Endothelial cell of umbilical vein (primary cell): Measurements from ENCODE around the gene RBM26. TPM values are rescaled to one million over a fixed set of nuclear protein-coding genes. Genes with fewer than 3 reads are reported as not detected.

ENCODE experiments used
- BruUV-seq: library from RNA; stranded (reverse); fragments of 400-500 nt; replicated peaks from 2 replicates; lab custom pipeline; 2021; lab: Mats Ljungman, UMichigan
- CTCF ChIA-PET: fragments of 300-600, 350-600 bp; sonication (Branson Sonifier 250); formaldehyde crosslinking; loops from one replicate; lab custom pipeline; 2021; ENCODE audit warnings: antibody characterized with exemption, inconsistent platforms; lab: Charles Lee
- POLR2A ChIA-PET: fragments of 300-600, 350-600 bp; sonication (Branson Sonifier 250); formaldehyde crosslinking; loops from one replicate; lab custom pipeline; 2021; ENCODE audit warnings: antibody characterized with exemption, inconsistent platforms; lab: Charles Lee
- DNase-seq: peaks from one replicate; pipeline ENCODE4 v3.0.0-alpha.2; 2011; ENCODE audit warnings: low read depth, low spot score
- FAIRE-seq: peaks from 2 replicates; lab custom pipeline; 2011; peaks lifted over from hg19 to GRCh38; lab: Jason Lieb, UNC
- H2AFZ ChIP-seq: 2 replicates; pipeline ENCODE4 v1.6.0; 2012; ENCODE audit warnings: low read depth, low read length, control low read depth, inconsistent platforms
- H3K27ac ChIP-seq: 2 replicates; pipeline ENCODE4 v1.5.1; 2011; ENCODE audit warnings: low read depth, mild to moderate bottlenecking, control low read depth, low read length, moderate library complexity; ENCODE audit not compliant: insufficient read depth
- H3K27me3 ChIP-seq, 2 experiments: 2 replicates each; pipeline versions ENCODE4 v1.6.0 to v1.6.1; 2011; ENCODE audit warnings: low read length in 2 of 2, mixed read lengths in 1 of 2; ENCODE audit not compliant: control insufficient read depth in 2 of 2, insufficient read depth in 2 of 2
- H3K36me3 ChIP-seq, 2 experiments: 2 replicates in 1 of 2; 3 replicates in 1 of 2; pipeline ENCODE4 v1.5.1; 2011; ENCODE audit warnings: low read length in 2 of 2, mild to moderate bottlenecking in 1 of 2, moderate library complexity in 1 of 2; ENCODE audit not compliant: control insufficient read depth in 2 of 2, insufficient read depth in 2 of 2; ENCODE audit errors: extremely low read depth in 1 of 2
- H3K4me1 ChIP-seq: 3 replicates; pipeline ENCODE4 v1.5.1; 2011; ENCODE audit warnings: mild to moderate bottlenecking, low read length; ENCODE audit not compliant: control insufficient read depth, insufficient read depth; ENCODE audit errors: extremely low read depth
- H3K4me2 ChIP-seq: 2 replicates; pipeline ENCODE4 v1.6.1; 2011; ENCODE audit warnings: low read length, control low read depth, mixed read lengths; ENCODE audit not compliant: insufficient read depth
- H3K4me3 ChIP-seq, 3 experiments: fragments of 200-600 bp in 1 of 3; sonication (generic), shearing (Covaris generic) in 1 of 3; replicated peaks in 1 of 3; 2 replicates each; pipeline ENCODE4 v1.5.1; 2011 to 2016; ENCODE audit warnings: control low read depth in 3 of 3, low read length in 3 of 3, mild to moderate bottlenecking in 2 of 3, inconsistent platforms in 1 of 3, low read depth in 1 of 3, moderate library complexity in 1 of 3; ENCODE audit not compliant: insufficient read depth in 1 of 3
- H3K79me2 ChIP-seq: 2 replicates; pipeline ENCODE4 v1.6.0; 2012; ENCODE audit warnings: low read length, inconsistent platforms; ENCODE audit not compliant: control insufficient read depth, insufficient read depth
- H3K9ac ChIP-seq: replicated peaks from 2 replicates; pipeline ENCODE3; 2011; ENCODE audit warnings: low read length, control low read depth; ENCODE audit not compliant: insufficient read depth; ENCODE audit errors: extremely low read depth
- H3K9me1 ChIP-seq: replicated peaks from 3 replicates; pipeline ENCODE4 v1.6.0; 2011; ENCODE audit warnings: mild to moderate bottlenecking, low read length; ENCODE audit not compliant: control insufficient read depth, insufficient read depth; ENCODE audit errors: extremely low read depth
- H3K9me3 ChIP-seq: replicated peaks from 2 replicates; pipeline ENCODE4 v1.5.1; 2012; ENCODE audit warnings: low read length, inconsistent platforms; ENCODE audit not compliant: control insufficient read depth, insufficient read depth
- H4K20me1 ChIP-seq: replicated peaks from 2 replicates; pipeline ENCODE3; 2011; ENCODE audit warnings: mild to moderate bottlenecking, low read length; ENCODE audit not compliant: control insufficient read depth, insufficient read depth; ENCODE audit errors: extremely low read depth
- EZH2 ChIP-seq: IDR thresholded peaks from 2 replicates; pipeline ENCODE4 v1.6.1; 2012; ENCODE audit warnings: borderline replicate concordance, low read depth, mild to moderate bottlenecking, moderate library complexity, low read length, inconsistent platforms; ENCODE audit not compliant: severe bottlenecking
- FOS ChIP-seq: IDR thresholded peaks from 2 replicates; pipeline ENCODE4 v1.6.1; 2011; ENCODE audit warnings: mild to moderate bottlenecking, low read length, moderate library complexity, borderline replicate concordance; ENCODE audit not compliant: insufficient read depth
- GATA2 ChIP-seq: IDR thresholded peaks from 2 replicates; pipeline ENCODE4 v1.7.0; 2011; ENCODE audit warnings: low read depth, mild to moderate bottlenecking, moderate library complexity, mixed read lengths, low read length; ENCODE audit not compliant: insufficient read length, insufficient read depth
- JUN ChIP-seq: IDR thresholded peaks from 2 replicates; pipeline ENCODE4 v1.6.1; 2011; ENCODE audit warnings: borderline replicate concordance, low read depth; ENCODE audit not compliant: insufficient read length, insufficient read depth
- MYC ChIP-seq: IDR thresholded peaks from one replicate; pipeline ENCODE4 v1.6.1; 2011; ENCODE audit warnings: mild to moderate bottlenecking, low read depth, low read length
- POLR2A ChIP-seq: IDR thresholded peaks from 2 replicates; pipeline ENCODE4 v1.6.1; 2012; ENCODE audit warnings: low read depth, mild to moderate bottlenecking, control low read depth, low read length
- POLR2AphosphoS5 ChIP-seq: IDR thresholded peaks from 2 replicates; pipeline ENCODE4 v1.6.1; 2012; ENCODE audit warnings: low read depth, mild to moderate bottlenecking, control low read depth, low read length, moderate library complexity; ENCODE audit not compliant: insufficient read depth
- dilution Hi-C: fragments of 300-500 bp; cut with MboI; formaldehyde crosslinking; loops from one replicate; pipeline ENCODE4 v1.15.0; 2019; ENCODE audit warnings: low sequenced_read_pairs; ENCODE audit not compliant: extremely low pct_ligation_motif_present
- intact Hi-C: fragments of 100-400 bp; cut with micrococcal nuclease; formaldehyde crosslinking; loops from one replicate; pipeline ENCODE4 v1.10.0; 2022
- polyA plus RNA-seq, 4 experiments: library from polyadenylated mRNA; depleted of rRNA in 3 of 4; stranded (reverse) in 3 of 4; unstranded in 1 of 4; fragments of >200 nt; gene quantifications; 2 replicates each; pipeline versions ENCODE4 v1.2.1 to v1.2.3, GENCODE V29; 2011 to 2012; ENCODE audit warnings: missing spikeins in 1 of 4
- total RNA-seq: library from RNA; stranded (reverse); gene quantifications from 2 replicates; pipeline ENCODE4 v1.2.3, GENCODE V29; 2021
- TF ChIP-seq, protein P1 (sequence below): IDR thresholded peaks from 2 replicates; pipeline ENCODE4 v1.6.1; 2011; ENCODE audit not compliant: insufficient read depth, insufficient read length
- TF ChIP-seq, protein P2 (sequence below), 2 donors: IDR thresholded peaks; 1 replicate in 1 of 2; 2 replicates in 1 of 2; pipeline ENCODE4 v1.5.1; 2011; ENCODE audit warnings: low read length in 2 of 2, mild to moderate bottlenecking in 2 of 2, moderate library complexity in 2 of 2, control low read depth in 1 of 2, inconsistent platforms in 1 of 2, low read depth in 1 of 2; ENCODE audit not compliant: insufficient read depth in 1 of 2; ENCODE audit errors: extremely low read depth in 1 of 2

Gene RBM26
- total and polyA plus RNA-seq, 2 donors (not counting 3 experiments of a cell fraction or from before 2014, with no cell fraction given), result 14.8 to 54.3 TPM

DNA sequence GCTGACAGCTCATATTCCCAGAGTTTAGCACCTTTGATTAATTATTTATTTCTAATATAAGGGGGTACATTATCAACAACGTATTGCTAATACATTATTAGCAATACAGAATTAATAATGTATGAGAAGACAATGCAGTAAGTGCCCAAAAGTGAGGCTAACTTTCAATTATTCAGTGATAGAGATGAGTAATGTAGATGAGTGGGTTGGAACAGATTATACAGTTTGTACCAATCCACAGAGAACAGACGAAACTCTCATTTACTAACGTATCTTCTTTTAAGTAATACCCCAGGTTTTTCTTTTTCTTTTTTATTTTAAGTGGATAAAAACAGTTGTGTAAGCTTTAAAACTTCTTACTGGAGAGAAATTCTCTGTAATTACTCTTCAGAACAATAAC is 36.7 kb upstream of the RBM26 start:
- Histone ChIP-seq H3K79me2 (no peaks in the 10 kb centered on the region), H3K9me3 (no peaks in the 10 kb centered on the region), H3K4me3 (no peak overlapping the region), H4K20me1 (no peaks in the 10 kb centered on the region), H3K27ac (no peak overlapping the region), H3K36me3 (no peaks in the 10 kb centered on the region), H3K4me1 (no peaks in the 10 kb centered on the region), H3K9me1 (no peaks in the 10 kb centered on the region), H3K9ac (no peak overlapping the region), H3K27me3 (no peaks in the 10 kb centered on the region), H2AFZ (no peak overlapping the region), H3K4me2 (no peak overlapping the region)
- ChIA-PET CTCF (interaction anchor here (1.2 to 4.2 kb wide), 4 partner anchors 17 to 99 kb away, joined by 3 to 26 read pairs (median 4); no protein-coding TSS in a partner anchor), POLR2A (no interaction called here)
- TF ChIP-seq JUN (no peak), EZH2 (no peak)
- dilution Hi-C loops (no loop called here), intact Hi-C loops (no loop called here)
- no peak for FAIRE-seq
- no peak for DNase-seq
- BruUV-seq, result no TSS peak

DNA sequence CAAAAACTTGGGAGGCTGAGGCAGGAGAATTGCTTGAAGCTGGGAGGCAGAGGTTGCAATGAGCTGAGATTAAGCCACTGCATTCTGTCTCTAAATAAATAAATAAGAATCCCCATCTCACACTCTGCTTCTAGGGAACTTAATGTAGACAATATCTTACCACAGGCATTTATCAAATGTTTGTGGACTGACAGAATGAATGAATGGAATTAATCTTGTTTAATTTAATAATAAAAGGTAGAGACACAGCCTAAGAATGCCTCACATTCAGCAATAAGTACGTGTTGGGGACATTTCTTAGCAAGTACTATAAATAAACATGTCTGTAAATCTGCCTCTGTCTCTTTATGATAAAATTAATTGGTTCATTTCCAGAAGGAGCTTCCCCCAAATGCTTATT is 36.2 kb upstream of the RBM26 start:
- no peaks in the 10 kb centered on the region for H3K79me2 ChIP-seq
- H3K4me1 ChIP-seq, result no peaks in the 10 kb centered on the region
- intact Hi-C loops (no loop called here), dilution Hi-C loops (no loop called here)
- DNase-seq, result no peak
- ChIA-PET POLR2A (no interaction called here), CTCF (interaction anchor here (1.2 to 4.2 kb wide), 4 partner anchors 18 to 99 kb away, joined by 3 to 26 read pairs (median 4); no protein-coding TSS in a partner anchor)
- no TSS peak for BruUV-seq
- no peak overlapping the region for H3K27ac ChIP-seq
- H3K9me3 ChIP-seq, result no peaks in the 10 kb centered on the region
- no peak overlapping the region for H3K4me2 ChIP-seq
- no peaks in the 10 kb centered on the region for H3K9me1 ChIP-seq
- H3K27me3 ChIP-seq, result no peaks in the 10 kb centered on the region
- no peak overlapping the region for H3K9ac ChIP-seq
- no peak overlapping the region for H3K4me3 ChIP-seq
- FAIRE-seq, result no peak
- H2AFZ ChIP-seq, result no peak overlapping the region
- TF ChIP-seq JUN, result no peak
- TF ChIP-seq POLR2A, result no peak
- no peak for TF ChIP-seq FOS
- no peak for TF ChIP-seq MYC
- TF ChIP-seq, protein P1, sequence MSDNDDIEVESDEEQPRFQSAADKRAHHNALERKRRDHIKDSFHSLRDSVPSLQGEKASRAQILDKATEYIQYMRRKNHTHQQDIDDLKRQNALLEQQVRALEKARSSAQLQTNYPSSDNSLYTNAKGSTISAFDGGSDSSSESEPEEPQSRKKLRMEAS, result no peak
- no peak for TF ChIP-seq EZH2
- no peak for TF ChIP-seq POLR2AphosphoS5
- TF ChIP-seq, protein P2, sequence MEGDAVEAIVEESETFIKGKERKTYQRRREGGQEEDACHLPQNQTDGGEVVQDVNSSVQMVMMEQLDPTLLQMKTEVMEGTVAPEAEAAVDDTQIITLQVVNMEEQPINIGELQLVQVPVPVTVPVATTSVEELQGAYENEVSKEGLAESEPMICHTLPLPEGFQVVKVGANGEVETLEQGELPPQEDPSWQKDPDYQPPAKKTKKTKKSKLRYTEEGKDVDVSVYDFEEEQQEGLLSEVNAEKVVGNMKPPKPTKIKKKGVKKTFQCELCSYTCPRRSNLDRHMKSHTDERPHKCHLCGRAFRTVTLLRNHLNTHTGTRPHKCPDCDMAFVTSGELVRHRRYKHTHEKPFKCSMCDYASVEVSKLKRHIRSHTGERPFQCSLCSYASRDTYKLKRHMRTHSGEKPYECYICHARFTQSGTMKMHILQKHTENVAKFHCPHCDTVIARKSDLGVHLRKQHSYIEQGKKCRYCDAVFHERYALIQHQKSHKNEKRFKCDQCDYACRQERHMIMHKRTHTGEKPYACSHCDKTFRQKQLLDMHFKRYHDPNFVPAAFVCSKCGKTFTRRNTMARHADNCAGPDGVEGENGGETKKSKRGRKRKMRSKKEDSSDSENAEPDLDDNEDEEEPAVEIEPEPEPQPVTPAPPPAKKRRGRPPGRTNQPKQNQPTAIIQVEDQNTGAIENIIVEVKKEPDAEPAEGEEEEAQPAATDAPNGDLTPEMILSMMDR (IDR thresholded peaks at IDR 0.05; ENCODE audit: extremely low read depth in 1 of 2, insufficient read depth in 1 of 2, low read depth in 1 of 2, low read length in 2 of 2), result no peak
- no peak for TF ChIP-seq GATA2
- no peaks in the 10 kb centered on the region for H3K36me3 ChIP-seq
- no peaks in the 10 kb centered on the region for H4K20me1 ChIP-seq
